Measurements from ENCODE around the gene CKAP4. TPM values are rescaled to one million over a fixed set of nuclear protein-coding genes. Genes with fewer than 3 reads are reported as not detected.
A peak's percentile ranks its signal among the peaks of the same experiment; 100 is the strongest.

CKAP4 gene
- total and polyA plus RNA-seq, 9 donors, result 44.6 to 141 (median 88.6) TPM

GRCh38 chr12:106246891-106247673 lies 738 bp downstream of the CKAP4 start:
- Histone ChIP-seq H3K36me3 (ENCODE audit: control insufficient read depth, insufficient read depth, low read length) (peaks cover 15% of the 10 kb centered on the region), H3K4me3 (ENCODE audit: low read length) (peak overlapping the region; percentile 76), H3K9me3 (replicated peaks; ENCODE audit: control insufficient read depth, low read depth, low read length) (no peaks in the 10 kb centered on the region), H3K27me3 (ENCODE audit: control insufficient read depth, insufficient read depth, low read length) (no peaks in the 10 kb centered on the region), H3K27ac (ENCODE audit: low read length) (peak overlapping the region; percentile 90), H3K4me1 (ENCODE audit: control insufficient read depth, insufficient read depth, low read length) (peaks cover 36% of the 10 kb centered on the region)
- peak; percentile 77 for DNase-seq
- 2% methylated on average over 71 of the region's 71 CpGs for WGBS (ENCODE audit: insufficient coverage)

- Histone ChIP-seq H3K4me3 (ENCODE audit: low read length) (no peak overlapping the region), H3K4me1 (ENCODE audit: control insufficient read depth, insufficient read depth, low read length) (peaks cover 32% of the 10 kb centered on the region), H3K36me3 (ENCODE audit: control insufficient read depth, insufficient read depth, low read length) (peaks cover 15% of the 10 kb centered on the region), H3K27me3 (ENCODE audit: control insufficient read depth, insufficient read depth, low read length) (no peaks in the 10 kb centered on the region), H3K9me3 (replicated peaks; ENCODE audit: control insufficient read depth, low read depth, low read length) (no peaks in the 10 kb centered on the region), H3K27ac (ENCODE audit: low read length) (no peak overlapping the region)
- 70% methylated on average over 12 of the region's 12 CpGs for WGBS (ENCODE audit: insufficient coverage)
- peak; percentile 46 for DNase-seq
These were observed 2.1 kb downstream of the CKAP4 start for GRCh38 chr12:106245767-106246166.

DNA sequence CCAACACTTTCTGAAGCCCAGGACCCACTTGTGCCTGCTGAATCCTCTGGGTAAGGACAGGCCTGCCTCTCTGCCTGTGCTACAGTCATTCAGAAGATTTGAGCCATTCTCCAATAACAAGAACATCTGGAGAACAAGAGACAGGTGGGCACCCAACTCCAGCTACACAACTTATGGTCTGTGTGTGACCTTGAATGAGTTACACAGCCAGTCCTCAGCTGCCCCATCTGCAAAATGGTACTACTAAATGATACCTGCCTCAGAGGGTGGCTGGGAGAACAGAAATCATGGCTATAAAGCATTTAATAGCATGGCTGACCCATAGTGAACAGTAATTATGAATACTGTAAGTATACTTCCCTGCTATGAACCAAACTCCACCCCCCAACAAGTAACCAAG lies 4.2 kb downstream of the CKAP4 start:
- peaks cover 31% of the 10 kb centered on the region for H3K36me3 ChIP-seq (ENCODE audit: control insufficient read depth, insufficient read depth, low read length)
- no peaks in the 10 kb centered on the region for H3K9me3 ChIP-seq (replicated peaks; ENCODE audit: control insufficient read depth, low read depth, low read length)
- no peak for DNase-seq
- peaks cover 21% of the 10 kb centered on the region for H3K4me1 ChIP-seq (ENCODE audit: control insufficient read depth, insufficient read depth, low read length)
- H3K27me3 ChIP-seq (ENCODE audit: control insufficient read depth, insufficient read depth, low read length), result no peaks in the 10 kb centered on the region
- H3K27ac ChIP-seq (ENCODE audit: low read length), result no peak overlapping the region
- H3K4me3 ChIP-seq (ENCODE audit: low read length), result no peak overlapping the region

DNA sequence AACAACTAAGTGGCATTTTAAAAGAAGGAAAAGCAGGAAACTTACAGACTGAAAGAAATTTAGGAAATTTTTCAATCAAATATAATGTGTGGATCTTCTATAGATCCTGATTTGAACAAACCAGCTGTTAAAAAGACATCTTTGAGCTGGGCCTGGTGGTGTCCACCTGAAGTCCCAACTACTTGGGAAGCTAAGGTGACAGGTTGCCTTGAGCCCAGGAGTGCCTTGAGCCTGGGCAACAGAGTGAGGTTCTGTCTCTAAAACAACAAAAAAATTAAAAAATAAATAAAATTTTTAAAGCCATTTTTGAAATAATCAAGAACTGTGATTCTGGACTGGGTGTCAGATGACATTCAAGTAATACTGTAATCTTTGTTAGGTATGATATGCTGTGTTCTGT lies 7.0 kb downstream of the CKAP4 start:
- Histone ChIP-seq H3K4me1 (ENCODE audit: control insufficient read depth, insufficient read depth, low read length) (peaks cover 15% of the 10 kb centered on the region), H3K27ac (ENCODE audit: low read length) (no peak overlapping the region), H3K4me3 (ENCODE audit: low read length) (no peak overlapping the region), H3K36me3 (ENCODE audit: control insufficient read depth, insufficient read depth, low read length) (peaks cover 36% of the 10 kb centered on the region), H3K27me3 (ENCODE audit: control insufficient read depth, insufficient read depth, low read length) (no peaks in the 10 kb centered on the region), H3K9me3 (replicated peaks; ENCODE audit: control insufficient read depth, low read depth, low read length) (no peaks in the 10 kb centered on the region)
- no peak for DNase-seq

- Histone ChIP-seq H3K4me3 (ENCODE audit: low read length) (no peak overlapping the region), H3K4me1 (ENCODE audit: control insufficient read depth, insufficient read depth, low read length) (peaks cover 9% of the 10 kb centered on the region), H3K27me3 (ENCODE audit: control insufficient read depth, insufficient read depth, low read length) (no peaks in the 10 kb centered on the region), H3K27ac (ENCODE audit: low read length) (no peak overlapping the region), H3K9me3 (replicated peaks; ENCODE audit: control insufficient read depth, low read depth, low read length) (no peaks in the 10 kb centered on the region), H3K36me3 (ENCODE audit: control insufficient read depth, insufficient read depth, low read length) (peaks cover 38% of the 10 kb centered on the region)
- DNase-seq, result no peak
- 94% methylated on average over 8 of the region's 12 CpGs for WGBS (ENCODE audit: insufficient coverage)
These were observed 7.9 kb downstream of the CKAP4 start for GRCh38 chr12:106239951-106240335.

DNA sequence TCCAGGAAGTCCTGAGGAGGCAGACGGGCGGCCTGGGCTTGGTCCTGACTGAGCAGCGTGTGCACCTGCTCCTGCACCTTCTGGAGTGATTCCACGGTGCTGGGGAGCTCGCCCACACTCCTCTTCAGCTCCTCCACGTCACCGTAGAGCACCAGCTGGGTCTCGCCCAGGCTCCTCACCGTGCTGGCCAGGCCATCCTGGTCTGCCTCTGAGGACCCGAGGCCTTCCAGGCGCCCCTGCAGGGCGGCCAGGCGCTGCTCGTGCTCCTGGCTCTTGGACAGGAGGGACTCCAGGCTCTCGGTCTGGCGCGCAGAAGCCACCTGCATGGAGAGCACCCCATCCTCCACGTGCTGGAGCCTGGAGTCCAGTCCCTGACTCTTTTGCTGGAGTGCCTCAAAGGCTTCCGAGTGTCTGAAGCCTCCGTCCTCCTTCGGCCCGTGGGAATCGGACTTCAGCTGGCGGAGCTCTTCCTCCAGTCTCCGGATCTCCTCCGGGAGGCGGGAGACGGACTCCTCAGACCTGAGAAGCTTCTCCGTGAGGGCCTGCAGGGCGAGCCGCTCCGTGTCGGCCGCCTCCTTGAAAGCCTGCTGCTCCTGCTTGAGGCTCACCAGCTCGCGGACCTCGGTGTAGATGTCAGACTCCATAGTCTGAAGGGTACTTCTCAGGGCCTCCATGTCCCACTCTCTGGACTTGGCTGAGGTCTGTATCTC lies 8.4 kb downstream of the CKAP4 start:
- DNase-seq, result no peak
- 93% methylated on average over 37 of the region's 37 CpGs for WGBS (ENCODE audit: insufficient coverage)
- Histone ChIP-seq H3K9me3 (replicated peaks; ENCODE audit: control insufficient read depth, low read depth, low read length) (no peaks in the 10 kb centered on the region), H3K4me1 (ENCODE audit: control insufficient read depth, insufficient read depth, low read length) (peaks cover 4% of the 10 kb centered on the region), H3K36me3 (ENCODE audit: control insufficient read depth, insufficient read depth, low read length) (peaks cover 38% of the 10 kb centered on the region), H3K27me3 (ENCODE audit: control insufficient read depth, insufficient read depth, low read length) (no peaks in the 10 kb centered on the region), H3K4me3 (ENCODE audit: low read length) (no peak overlapping the region), H3K27ac (ENCODE audit: low read length) (no peak overlapping the region)

- Histone ChIP-seq H3K36me3 (ENCODE audit: control insufficient read depth, insufficient read depth, low read length) (peaks cover 30% of the 10 kb centered on the region), H3K4me1 (ENCODE audit: control insufficient read depth, insufficient read depth, low read length) (no peaks in the 10 kb centered on the region), H3K27me3 (ENCODE audit: control insufficient read depth, insufficient read depth, low read length) (no peaks in the 10 kb centered on the region), H3K27ac (ENCODE audit: low read length) (no peak overlapping the region), H3K4me3 (ENCODE audit: low read length) (no peak overlapping the region), H3K9me3 (replicated peaks; ENCODE audit: control insufficient read depth, low read depth, low read length) (no peaks in the 10 kb centered on the region)
- no peak for DNase-seq
- 79% methylated on average over 5 of the region's 11 CpGs for WGBS (ENCODE audit: insufficient coverage)
These were observed 9.7 kb downstream of the CKAP4 start for GRCh38 chr12:106238146-106238545.

DNA sequence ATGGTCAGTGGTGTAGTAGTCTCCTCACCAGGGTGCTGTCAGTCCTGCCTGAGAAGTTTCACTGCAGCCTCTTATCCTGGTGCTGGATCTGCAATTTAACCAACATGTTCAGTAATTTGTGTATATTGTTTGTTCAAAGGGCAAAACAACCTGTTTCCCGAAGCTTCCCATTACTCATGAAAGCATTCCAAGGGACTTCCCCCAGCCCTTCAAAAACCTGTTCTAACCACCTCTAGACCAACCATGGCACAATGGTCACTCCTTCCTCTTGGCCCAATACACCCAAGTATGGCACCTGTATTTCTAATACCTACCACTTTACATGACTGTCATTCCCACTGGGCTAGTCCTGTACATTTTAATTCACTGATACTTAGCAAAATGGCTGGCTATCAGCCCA lies 12.1 kb downstream of the CKAP4 start:
- DNase-seq, result no peak
- WGBS (ENCODE audit: insufficient coverage), result no CpG with 5 or more reads among the region's 1 CpG
- peaks cover 23% of the 10 kb centered on the region for H3K36me3 ChIP-seq (ENCODE audit: control insufficient read depth, insufficient read depth, low read length)
- no peak overlapping the region for H3K27ac ChIP-seq (ENCODE audit: low read length)
- H3K4me1 ChIP-seq (ENCODE audit: control insufficient read depth, insufficient read depth, low read length), result peaks cover 2% of the 10 kb centered on the region
- no peak overlapping the region for H3K4me3 ChIP-seq (ENCODE audit: low read length)
- H3K27me3 ChIP-seq (ENCODE audit: control insufficient read depth, insufficient read depth, low read length), result no peaks in the 10 kb centered on the region
- no peaks in the 10 kb centered on the region for H3K9me3 ChIP-seq (replicated peaks; ENCODE audit: control insufficient read depth, low read depth, low read length)

GRCh38 chr12:106234449-106234848 lies 13.4 kb downstream of the CKAP4 start:
- no peaks in the 10 kb centered on the region for H3K27me3 ChIP-seq (ENCODE audit: control insufficient read depth, insufficient read depth, low read length)
- no peaks in the 10 kb centered on the region for H3K9me3 ChIP-seq (replicated peaks; ENCODE audit: control insufficient read depth, low read depth, low read length)
- H3K4me1 ChIP-seq (ENCODE audit: control insufficient read depth, insufficient read depth, low read length), result peaks cover 2% of the 10 kb centered on the region
- DNase-seq, result no peak
- no peak overlapping the region for H3K4me3 ChIP-seq (ENCODE audit: low read length)
- peaks cover 16% of the 10 kb centered on the region for H3K36me3 ChIP-seq (ENCODE audit: control insufficient read depth, insufficient read depth, low read length)
- WGBS (ENCODE audit: insufficient coverage), result 64% methylated on average over 2 of the region's 3 CpGs
- no peak overlapping the region for H3K27ac ChIP-seq (ENCODE audit: low read length)

- Histone ChIP-seq H3K36me3 (ENCODE audit: control insufficient read depth, insufficient read depth, low read length) (peaks cover 3% of the 10 kb centered on the region), H3K9me3 (replicated peaks; ENCODE audit: control insufficient read depth, low read depth, low read length) (no peaks in the 10 kb centered on the region), H3K4me1 (ENCODE audit: control insufficient read depth, insufficient read depth, low read length) (peaks cover 2% of the 10 kb centered on the region), H3K4me3 (ENCODE audit: low read length) (no peak overlapping the region), H3K27ac (ENCODE audit: low read length) (no peak overlapping the region), H3K27me3 (ENCODE audit: control insufficient read depth, insufficient read depth, low read length) (no peaks in the 10 kb centered on the region)
- WGBS (ENCODE audit: insufficient coverage), result 94% methylated on average over 24 of the region's 26 CpGs
- DNase-seq, result no peak
These were observed 14.8 kb downstream of the CKAP4 start for GRCh38 chr12:106233011-106233410.
